Hepatocyte (in vitro differentiated cells): Measurements from ENCODE around the gene CBFA2T3. TPM values are rescaled to one million over a fixed set of nuclear protein-coding genes. Genes with fewer than 3 reads are reported as not detected.

Source experiments
- DNase-seq: peaks from one replicate; pipeline ENCODE4 v3.0.0-alpha.2; 2016; ENCODE audit warnings: low spot score
- H2AFZ ChIP-seq: fragments of 200-600 bp; sonication (generic); 2 replicates; pipeline ENCODE4 v1.6.0; 2016; ENCODE audit warnings: antibody characterized with exemption, mild to moderate bottlenecking
- H3K27ac ChIP-seq: fragments of 200-600 bp; sonication (generic); 2 replicates; pipeline ENCODE4 v1.5.1; 2016; ENCODE audit warnings: mild to moderate bottlenecking
- H3K27me3 ChIP-seq: fragments of 200-600 bp; sonication (generic); 2 replicates; pipeline ENCODE4 v1.6.1; 2016
- H3K36me3 ChIP-seq: fragments of 200-600 bp; sonication (generic); replicated peaks from 2 replicates; pipeline ENCODE4 v1.5.1; 2016; ENCODE audit warnings: low read depth; ENCODE audit not compliant: insufficient read depth
- H3K4me1 ChIP-seq: fragments of 200-600 bp; sonication (generic); 2 replicates; pipeline ENCODE4 v1.5.1; 2016; ENCODE audit warnings: mild to moderate bottlenecking, moderate library complexity; ENCODE audit not compliant: insufficient read depth
- H3K4me2 ChIP-seq: fragments of 200-600 bp; sonication (generic); 2 replicates; pipeline ENCODE4 v1.6.0; 2016
- H3K4me3 ChIP-seq: fragments of 200-600 bp; sonication (generic); 2 replicates; pipeline ENCODE4 v1.5.1; 2016; ENCODE audit warnings: mild to moderate bottlenecking
- H3K79me2 ChIP-seq: fragments of 200-600 bp; sonication (generic); 2 replicates; pipeline ENCODE4 v1.6.0; 2017; ENCODE audit warnings: mild to moderate bottlenecking
- H3K9me2 ChIP-seq: fragments of 200-600 bp; sonication (generic); replicated peaks from 2 replicates; pipeline ENCODE4 v1.6.0; 2017; ENCODE audit warnings: mild to moderate bottlenecking; ENCODE audit not compliant: insufficient read depth
- H3K9me3 ChIP-seq: fragments of 200-600 bp; sonication (generic); 2 replicates; pipeline ENCODE4 v1.5.1; 2016; ENCODE audit warnings: low read depth, mild to moderate bottlenecking
- H4K20me1 ChIP-seq: fragments of 200-600 bp; sonication (generic); 2 replicates; pipeline ENCODE4 v1.6.0; 2016; ENCODE audit warnings: mild to moderate bottlenecking; ENCODE audit not compliant: insufficient read depth, poor library complexity, severe bottlenecking
- EZH2 ChIP-seq: fragments of 200-600 bp; sonication (generic); IDR thresholded peaks from 2 replicates; pipeline ENCODE4 v1.6.1; 2016; ENCODE audit warnings: antibody characterized with exemption, mild to moderate bottlenecking, borderline replicate concordance
- EZH2phosphoT487 ChIP-seq: fragments of 200-600 bp; sonication (generic); IDR thresholded peaks from one replicate; pipeline ENCODE4 v1.6.1; 2018; ENCODE audit warnings: antibody characterized with exemption, mild to moderate bottlenecking, low read depth, moderate library complexity; ENCODE audit not compliant: unreplicated experiment, severe bottlenecking
- WGBS: methylation state at CpG from one replicate; pipeline ENCODE4 v1.1.6; 2016; ENCODE audit warnings: low lambda C conversion rate; ENCODE audit errors: missing lambda C conversion rate; 5-methylcytosine and 5-hydroxymethylcytosine counted together
- polyA plus RNA-seq: library from polyadenylated mRNA; unstranded; fragments of >200 nt; fragmentation: Nextera tagmentation; extraction: Ambion mirVana; gene quantifications from 2 replicates; pipeline ENCODE4 v1.2.1, GENCODE V29; 2016
- total RNA-seq: library from RNA; depleted of rRNA; stranded (reverse); fragments of >200 nt; gene quantifications from 2 replicates; pipeline ENCODE4 v1.2.3, GENCODE V29; 2014
- TF ChIP-seq, protein P1 (sequence below): fragments of 200-600 bp; sonication (generic); IDR thresholded peaks from 2 replicates; pipeline ENCODE4 v1.5.1; 2016; ENCODE audit warnings: antibody characterized with exemption, mild to moderate bottlenecking; ENCODE audit not compliant: poor library complexity

CBFA2T3 gene
- total and polyA plus RNA-seq, 2 experiments from 2014 or later = 0.07 to 1.5 TPM

DNA sequence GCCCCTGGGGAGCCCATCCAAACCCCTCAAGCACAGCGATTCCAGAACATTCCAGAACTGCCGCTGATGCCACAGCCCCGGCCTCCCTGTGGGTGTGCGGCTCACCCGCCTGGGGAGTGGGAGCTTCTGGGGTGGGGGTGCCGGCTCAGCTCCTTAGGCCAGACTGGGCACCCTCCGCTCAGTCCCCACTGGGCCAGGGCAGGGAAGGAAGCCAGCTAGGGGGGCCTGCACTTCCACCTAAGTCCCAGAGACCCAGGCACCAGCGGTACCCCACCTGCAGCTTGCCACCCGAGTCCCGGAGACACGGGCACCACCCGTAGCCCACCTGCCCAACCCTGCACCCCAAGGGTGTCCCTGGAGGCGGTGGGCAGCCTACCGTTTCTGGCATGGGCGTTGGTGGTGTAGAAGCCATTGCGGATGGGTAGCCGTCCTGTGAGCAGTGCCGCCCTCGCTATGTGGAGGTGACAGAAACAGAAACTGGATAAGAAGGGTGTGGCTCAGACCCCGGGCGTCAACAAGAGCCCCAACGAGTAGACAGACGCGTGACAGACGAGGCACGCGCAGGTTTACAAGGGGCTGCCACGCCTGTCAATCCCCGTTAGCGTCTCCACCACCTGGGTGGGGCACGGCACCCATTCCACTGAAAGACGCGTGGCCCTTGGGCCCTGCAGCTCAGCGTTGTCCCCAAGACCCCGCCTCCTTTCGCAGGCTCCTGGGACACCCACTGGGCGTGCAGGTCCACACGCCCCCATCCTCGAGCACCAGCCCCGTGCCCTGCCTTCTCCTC lies 135.3 kb downstream of the CBFA2T3 start:
- Histone ChIP-seq H3K27ac (no peak overlapping the region), H3K4me2 (no peak overlapping the region), H3K79me2 (no peaks in the 10 kb centered on the region), H3K4me3 (no peak overlapping the region), H3K36me3 (no peaks in the 10 kb centered on the region), H3K27me3 (no peaks in the 10 kb centered on the region), H2AFZ (no peak overlapping the region), H3K9me2 (no peaks in the 10 kb centered on the region), H4K20me1 (no peaks in the 10 kb centered on the region), H3K9me3 (no peaks in the 10 kb centered on the region), H3K4me1 (no peaks in the 10 kb centered on the region)
- TF ChIP-seq, protein P1, sequence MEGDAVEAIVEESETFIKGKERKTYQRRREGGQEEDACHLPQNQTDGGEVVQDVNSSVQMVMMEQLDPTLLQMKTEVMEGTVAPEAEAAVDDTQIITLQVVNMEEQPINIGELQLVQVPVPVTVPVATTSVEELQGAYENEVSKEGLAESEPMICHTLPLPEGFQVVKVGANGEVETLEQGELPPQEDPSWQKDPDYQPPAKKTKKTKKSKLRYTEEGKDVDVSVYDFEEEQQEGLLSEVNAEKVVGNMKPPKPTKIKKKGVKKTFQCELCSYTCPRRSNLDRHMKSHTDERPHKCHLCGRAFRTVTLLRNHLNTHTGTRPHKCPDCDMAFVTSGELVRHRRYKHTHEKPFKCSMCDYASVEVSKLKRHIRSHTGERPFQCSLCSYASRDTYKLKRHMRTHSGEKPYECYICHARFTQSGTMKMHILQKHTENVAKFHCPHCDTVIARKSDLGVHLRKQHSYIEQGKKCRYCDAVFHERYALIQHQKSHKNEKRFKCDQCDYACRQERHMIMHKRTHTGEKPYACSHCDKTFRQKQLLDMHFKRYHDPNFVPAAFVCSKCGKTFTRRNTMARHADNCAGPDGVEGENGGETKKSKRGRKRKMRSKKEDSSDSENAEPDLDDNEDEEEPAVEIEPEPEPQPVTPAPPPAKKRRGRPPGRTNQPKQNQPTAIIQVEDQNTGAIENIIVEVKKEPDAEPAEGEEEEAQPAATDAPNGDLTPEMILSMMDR = no peak
- TF ChIP-seq EZH2phosphoT487 = no peak
- no peak for TF ChIP-seq EZH2
- no peak for DNase-seq
- 97% methylated on average over 39 of the region's 40 CpGs for WGBS

DNA sequence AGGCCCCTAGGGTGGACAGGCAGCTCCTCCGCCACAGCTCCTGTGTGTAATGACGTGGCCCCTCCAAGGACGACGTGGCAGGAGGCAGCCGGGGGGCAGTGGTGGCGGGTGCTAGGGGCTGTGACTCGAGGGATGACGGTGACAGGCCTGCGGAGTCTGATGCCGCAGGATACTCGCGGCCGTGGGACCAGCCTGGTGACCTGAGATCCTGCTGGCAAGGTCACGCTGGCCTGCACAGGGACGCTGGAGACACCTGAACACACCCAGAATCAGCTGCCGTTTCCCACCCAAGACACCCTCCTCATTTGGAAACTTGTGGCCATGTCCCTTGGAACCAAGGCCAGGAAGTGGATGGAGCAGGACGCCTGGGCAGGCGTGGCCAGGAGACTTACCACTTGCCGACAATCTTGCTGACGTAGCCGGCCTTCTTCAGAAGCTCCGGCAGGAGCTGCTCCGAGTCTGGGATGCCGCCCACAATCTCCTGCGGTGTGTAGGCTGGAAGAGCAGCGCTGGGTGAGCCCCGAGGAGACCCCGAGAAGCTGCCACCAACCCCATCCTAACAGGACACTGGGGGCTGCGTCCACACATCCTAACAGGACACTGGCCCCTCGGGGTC lies 136.3 kb downstream of the CBFA2T3 start:
- H3K27ac ChIP-seq = no peak overlapping the region
- TF ChIP-seq EZH2phosphoT487 = no peak
- no peak for DNase-seq
- no peak overlapping the region for H3K4me2 ChIP-seq
- no peaks in the 10 kb centered on the region for H3K27me3 ChIP-seq
- H3K4me1 ChIP-seq = no peaks in the 10 kb centered on the region
- no peaks in the 10 kb centered on the region for H3K36me3 ChIP-seq
- no peak overlapping the region for H3K4me3 ChIP-seq
- H4K20me1 ChIP-seq = no peaks in the 10 kb centered on the region
- H3K9me2 ChIP-seq = no peaks in the 10 kb centered on the region
- no peaks in the 10 kb centered on the region for H3K79me2 ChIP-seq
- no peaks in the 10 kb centered on the region for H3K9me3 ChIP-seq
- WGBS = 96% methylated on average over 26 of the region's 30 CpGs
- no peak overlapping the region for H2AFZ ChIP-seq

DNA sequence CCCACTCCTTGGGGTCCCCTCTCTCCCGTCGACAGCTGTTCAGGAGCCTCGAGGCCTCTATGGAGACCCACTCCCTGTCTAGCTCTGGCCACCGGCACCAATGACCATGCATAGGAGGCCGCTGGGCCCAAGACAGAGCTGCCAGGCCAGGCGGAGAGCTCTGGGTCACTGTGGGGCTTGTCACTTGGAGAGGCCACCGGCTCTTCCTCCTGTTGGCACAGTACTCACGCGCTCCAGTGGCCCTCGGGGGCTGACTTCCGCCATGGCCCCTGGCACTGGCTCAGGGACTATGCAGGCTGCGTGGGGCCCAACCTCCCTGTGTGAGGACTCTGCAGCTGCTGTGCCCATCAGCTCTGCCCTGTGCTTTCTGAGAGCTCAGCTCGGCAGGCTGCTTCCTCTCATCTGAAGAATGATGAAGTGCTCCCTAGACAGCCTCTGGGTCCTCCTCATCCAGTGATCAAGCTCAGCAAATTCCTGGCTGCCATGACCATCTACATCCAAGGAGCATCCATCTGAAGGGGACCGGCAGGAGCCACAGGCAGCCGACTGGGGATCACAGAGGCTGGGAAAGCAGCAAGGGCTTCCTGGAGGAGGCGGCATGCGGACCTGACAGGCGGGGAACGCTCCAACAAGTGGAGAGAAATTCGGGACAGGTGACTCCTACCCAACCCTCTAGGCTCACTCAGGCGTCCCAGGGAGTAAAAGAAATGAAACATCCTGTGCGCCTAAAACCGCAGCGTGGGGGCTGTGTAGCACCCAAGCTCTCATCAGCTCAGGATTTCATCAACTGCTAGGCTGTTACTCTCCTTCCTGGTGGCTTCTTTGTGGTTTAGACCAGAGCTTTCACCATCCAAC lies 137.0 kb downstream of the CBFA2T3 start:
- Histone ChIP-seq H3K27ac (no peak overlapping the region), H3K79me2 (no peaks in the 10 kb centered on the region), H3K4me1 (no peaks in the 10 kb centered on the region), H4K20me1 (no peaks in the 10 kb centered on the region), H3K4me3 (no peak overlapping the region), H2AFZ (no peak overlapping the region), H3K4me2 (no peak overlapping the region), H3K9me2 (no peaks in the 10 kb centered on the region), H3K27me3 (no peaks in the 10 kb centered on the region), H3K36me3 (no peaks in the 10 kb centered on the region), H3K9me3 (no peaks in the 10 kb centered on the region)
- DNase-seq = no peak
- TF ChIP-seq EZH2phosphoT487 (no peak), EZH2 (no peak)
- WGBS = 97% methylated on average over 24 of the region's 24 CpGs

DNA sequence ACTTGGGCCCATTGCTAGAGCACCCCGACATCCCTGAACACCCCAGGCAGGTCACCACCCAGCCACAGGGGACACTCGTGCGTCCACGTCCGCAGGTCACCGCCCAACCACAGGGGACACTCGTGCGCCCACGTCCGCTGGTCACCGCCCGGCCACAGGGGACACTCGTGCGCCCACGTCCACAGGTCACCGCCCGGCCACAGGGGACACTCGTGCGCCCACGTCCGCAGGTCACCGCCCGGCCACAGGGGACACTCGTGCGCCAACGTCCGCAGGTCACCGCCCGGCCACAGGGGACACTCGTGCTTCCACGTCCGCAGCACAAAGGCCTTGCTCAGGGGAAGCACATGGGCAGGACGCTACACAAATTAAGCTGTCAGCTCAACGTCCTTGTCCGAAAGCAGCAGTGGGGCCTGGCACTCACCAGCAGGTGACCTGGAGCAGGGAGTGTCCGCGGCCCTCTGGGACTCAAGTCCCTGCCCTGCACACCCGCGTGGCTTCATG lies 137.9 kb downstream of the CBFA2T3 start:
- Histone ChIP-seq H4K20me1 (no peaks in the 10 kb centered on the region), H3K4me3 (no peak overlapping the region), H3K79me2 (no peaks in the 10 kb centered on the region), H3K9me3 (no peaks in the 10 kb centered on the region), H3K27ac (no peak overlapping the region), H3K27me3 (no peaks in the 10 kb centered on the region), H3K9me2 (no peaks in the 10 kb centered on the region), H2AFZ (no peak overlapping the region), H3K36me3 (no peaks in the 10 kb centered on the region), H3K4me1 (no peaks in the 10 kb centered on the region), H3K4me2 (no peak overlapping the region)
- no peak for DNase-seq
- TF ChIP-seq, protein P1 = no peak
- TF ChIP-seq EZH2phosphoT487 (no peak), EZH2 (no peak)
- 97% methylated on average over 24 of the region's 39 CpGs for WGBS
